SK-N-SH treated with all-trans-retinoic acid at 6 μM for 48 hours (cell line): ENCODE data around the gene ERLIN1.

ENCODE experiments used
- ATAC-seq: fragments of 200-7000 bp; cut with Tn5 transposase; 3 replicates; pipeline ENCODE4 v1.9.1; 2020; ENCODE audit warnings: mild to moderate bottlenecking, moderate library complexity
- ARNTL ChIP-seq: fragments of 450-650 bp; formaldehyde crosslinking; IDR thresholded peaks from 2 replicates; pipeline ENCODE4 v1.5.0; 2020; ENCODE audit warnings: low read depth, mild to moderate bottlenecking, moderate library complexity, borderline replicate concordance
- BACH2 ChIP-seq: fragments of 250-450 bp; sonication (Bioruptor Pico); IDR thresholded peaks from 2 replicates; pipeline ENCODE4 v1.9.0; 2021; ENCODE audit warnings: mild to moderate bottlenecking, borderline replicate concordance
- CREB5 ChIP-seq: fragments of 250-450 bp; sonication (Bioruptor Pico); IDR thresholded peaks from 2 replicates; pipeline ENCODE4 v1.5.1; 2020; ENCODE audit warnings: low read depth, mild to moderate bottlenecking, moderate library complexity
- CSDC2 ChIP-seq: fragments of 250-450 bp; sonication (Bioruptor Pico); IDR thresholded peaks from 2 replicates; pipeline ENCODE4 v1.5.0; 2020; ENCODE audit warnings: mild to moderate bottlenecking, moderate library complexity
- CSRNP3 ChIP-seq: fragments of 250-450 bp; sonication (Bioruptor Pico); IDR thresholded peaks from 2 replicates; pipeline ENCODE4 v1.5.1; 2021; ENCODE audit warnings: mild to moderate bottlenecking, moderate library complexity
- ESRRG ChIP-seq: fragments of 250-450 bp; sonication (Bioruptor Pico); IDR thresholded peaks from 2 replicates; pipeline ENCODE4 v1.6.1; 2021; ENCODE audit warnings: mild to moderate bottlenecking
- GLIS3 ChIP-seq: fragments of 250-450 bp; sonication (Bioruptor Pico); IDR thresholded peaks from 2 replicates; pipeline ENCODE4 v1.5.0; 2020; ENCODE audit warnings: mild to moderate bottlenecking, moderate library complexity
- ISL1 ChIP-seq: fragments of 250-450 bp; sonication (Bioruptor Pico); IDR thresholded peaks from 2 replicates; pipeline ENCODE4 v2.1.2; 2022; ENCODE audit warnings: mild to moderate bottlenecking, moderate library complexity
- OSR1 ChIP-seq: fragments of 250-450 bp; sonication (Bioruptor Pico); IDR thresholded peaks from 2 replicates; pipeline ENCODE4 v1.8.0; 2022; ENCODE audit warnings: moderate library complexity, mild to moderate bottlenecking, inconsistent platforms
- PATZ1 ChIP-seq: fragments of 250-450 bp; sonication (Bioruptor Pico); IDR thresholded peaks from 2 replicates; pipeline ENCODE4 v1.8.0; 2020; ENCODE audit warnings: mild to moderate bottlenecking, moderate library complexity, borderline replicate concordance
- POU6F1 ChIP-seq: fragments of 250-450 bp; sonication (Bioruptor Pico); IDR thresholded peaks from 2 replicates; pipeline ENCODE4 v1.8.0; 2021; ENCODE audit warnings: low read depth, mild to moderate bottlenecking, moderate library complexity, borderline replicate concordance
- RARB ChIP-seq: fragments of 250-450 bp; sonication (Bioruptor Pico); IDR thresholded peaks from 2 replicates; pipeline ENCODE4 v1.8.0; 2021; ENCODE audit warnings: mild to moderate bottlenecking, moderate library complexity
- SNAI2 ChIP-seq: fragments of 250-450 bp; sonication (Bioruptor Pico); IDR thresholded peaks from 2 replicates; pipeline ENCODE4 v1.5.0; 2020; ENCODE audit warnings: mild to moderate bottlenecking, moderate library complexity
- TCF4 ChIP-seq: fragments of 250-450 bp; sonication (Bioruptor Pico); IDR thresholded peaks from 2 replicates; pipeline ENCODE4 v1.8.0; 2021; ENCODE audit warnings: mild to moderate bottlenecking, moderate library complexity, borderline replicate concordance
- TOX ChIP-seq: fragments of 250-450 bp; sonication (Bioruptor Pico); IDR thresholded peaks from 2 replicates; pipeline ENCODE4 v1.8.0; 2021; ENCODE audit warnings: mild to moderate bottlenecking, moderate library complexity, borderline replicate concordance
- TSHZ2 ChIP-seq: fragments of 250-450 bp; sonication (Bioruptor Pico); IDR thresholded peaks from 2 replicates; pipeline ENCODE4 v1.5.0; 2020; ENCODE audit warnings: mild to moderate bottlenecking, moderate library complexity
- ZC3H10 ChIP-seq: fragments of 250-450 bp; sonication (Bioruptor Pico); IDR thresholded peaks from 2 replicates; pipeline ENCODE4 v1.5.1; 2021; ENCODE audit warnings: mild to moderate bottlenecking, moderate library complexity
- ZFP3 ChIP-seq: fragments of 250-450 bp; sonication (Bioruptor Pico); IDR thresholded peaks from 2 replicates; pipeline ENCODE4 v1.5.0; 2020; ENCODE audit warnings: mild to moderate bottlenecking, moderate library complexity
- ZNF565 ChIP-seq: fragments of 450-650 bp; formaldehyde crosslinking; conservative IDR thresholded peaks from 2 replicates; pipeline ENCODE4 v1.5.0; 2020; ENCODE audit warnings: low read depth, mild to moderate bottlenecking, moderate library complexity
- ZNF70 ChIP-seq: fragments of 450-650 bp; formaldehyde crosslinking; IDR thresholded peaks from 2 replicates; pipeline ENCODE4 v1.5.0; 2020; ENCODE audit warnings: mild to moderate bottlenecking, moderate library complexity
- ZNF8 ChIP-seq: fragments of 450-650 bp; formaldehyde crosslinking; IDR thresholded peaks from 2 replicates; pipeline ENCODE4 v1.5.0; 2020; ENCODE audit warnings: mild to moderate bottlenecking, moderate library complexity

Gene ERLIN1

GRCh38 chr10:100192350-100192749 lies 6.5 kb upstream of the ERLIN1 start:
- no peak for ATAC-seq
- no peak for TF ChIP-seq BACH2 (CRISPR knock-in tag)
- no peak for TF ChIP-seq PATZ1 (CRISPR knock-in tag)
- TF ChIP-seq TCF4 (CRISPR knock-in tag) = no peak
- no peak for TF ChIP-seq ZNF70
- no peak for TF ChIP-seq POU6F1 (CRISPR knock-in tag)
- no peak for TF ChIP-seq OSR1 (CRISPR knock-in tag)
- TF ChIP-seq TOX (CRISPR knock-in tag) = no peak
- TF ChIP-seq RARB (CRISPR knock-in tag) = no peak
- TF ChIP-seq ZFP3 = no peak
- TF ChIP-seq ZNF565 (CRISPR knock-in tag) = no peak
- no peak for TF ChIP-seq CSRNP3 (CRISPR knock-in tag)
- TF ChIP-seq CREB5 (CRISPR knock-in tag) = no peak

- peak; percentile 66 for ATAC-seq
- TF ChIP-seq ZC3H10 (CRISPR knock-in tag) (no peak), TOX (CRISPR knock-in tag) (no peak), SNAI2 (no peak), TCF4 (CRISPR knock-in tag) (no peak), ARNTL (CRISPR knock-in tag) (no peak), PATZ1 (CRISPR knock-in tag) (no peak), BACH2 (CRISPR knock-in tag) (no peak), ZNF8 (CRISPR knock-in tag) (no peak), ISL1 (no peak), OSR1 (CRISPR knock-in tag) (no peak), ZFP3 (no peak), TSHZ2 (CRISPR knock-in tag) (no peak), RARB (CRISPR knock-in tag) (no peak), POU6F1 (CRISPR knock-in tag) (no peak), CSRNP3 (CRISPR knock-in tag) (no peak), ESRRG (CRISPR knock-in tag) (no peak), ZNF70 (no peak), GLIS3 (CRISPR knock-in tag) (no peak), CSDC2 (no peak), CREB5 (CRISPR knock-in tag) (no peak)
- TF ChIP-seq, all 23 proteins: peak for 0
Observed at GRCh38 chr10:100186253-100187212, 704 bp upstream of the ERLIN1 start.
